Smooth muscle cell (in vitro differentiated cells): ENCODE results near the gene NCBP2L. TPM values are rescaled to one million over a fixed set of nuclear protein-coding genes. Genes with fewer than 3 reads are reported as not detected.

ENCODE experiments used
- DNase-seq: peaks from one replicate; lab custom pipeline; 2025; ENCODE audit not compliant: unreplicated experiment; lab: John Stamatoyannopoulos, UW
- H2AFZ ChIP-seq: fragments of 200-600 bp; sonication (generic); 2 replicates; pipeline ENCODE4 v1.6.0; 2016; ENCODE audit warnings: antibody characterized with exemption, low read depth, mild to moderate bottlenecking
- H3F3A ChIP-seq: fragments of 200-600 bp; sonication (generic); 2 replicates; pipeline ENCODE4 v1.6.0; 2017; ENCODE audit warnings: antibody characterized with exemption, low read depth
- H3K27ac ChIP-seq: fragments of 200-600 bp; sonication (generic); 2 replicates; pipeline ENCODE4 v1.5.1; 2016; ENCODE audit warnings: low read depth, mild to moderate bottlenecking
- H3K27me3 ChIP-seq: fragments of 200-600 bp; sonication (generic); 2 replicates; pipeline ENCODE4 v1.6.1; 2016; ENCODE audit warnings: low read depth, mild to moderate bottlenecking
- H3K36me3 ChIP-seq: fragments of 200-600 bp; sonication (generic); 2 replicates; pipeline ENCODE4 v1.5.1; 2016; ENCODE audit warnings: low read depth
- H3K4me1 ChIP-seq: fragments of 200-600 bp; sonication (generic); 2 replicates; pipeline ENCODE4 v1.5.1; 2016; ENCODE audit warnings: low read depth
- H3K4me2 ChIP-seq: fragments of 200-600 bp; sonication (generic); 2 replicates; pipeline ENCODE4 v1.6.0; 2016; ENCODE audit warnings: mild to moderate bottlenecking
- H3K4me3 ChIP-seq: fragments of 200-600 bp; sonication (generic); 2 replicates; pipeline ENCODE4 v1.5.1; 2016; ENCODE audit warnings: mild to moderate bottlenecking
- H3K79me2 ChIP-seq: fragments of 200-600 bp; sonication (generic); 2 replicates; pipeline ENCODE4 v1.6.0; 2016; ENCODE audit warnings: low read depth, mild to moderate bottlenecking
- H3K9ac ChIP-seq: fragments of 200-600 bp; sonication (generic); 2 replicates; pipeline ENCODE4 v1.6.0; 2016; ENCODE audit warnings: low read depth
- H3K9me3 ChIP-seq: fragments of 200-600 bp; sonication (generic); replicated peaks from 2 replicates; pipeline ENCODE4 v1.5.1; 2016; ENCODE audit warnings: low read depth
- H4K20me1 ChIP-seq: fragments of 200-600 bp; sonication (generic); 2 replicates; pipeline ENCODE4 v1.6.0; 2016; ENCODE audit warnings: low read depth
- CTCF ChIP-seq: fragments of 200-600 bp; sonication (generic); IDR thresholded peaks from 2 replicates; pipeline ENCODE4 v1.5.1; 2017; ENCODE audit warnings: borderline replicate concordance, mild to moderate bottlenecking, antibody characterized with exemption; ENCODE audit not compliant: insufficient read depth, poor library complexity, severe bottlenecking
- WGBS: methylation state at CpG from one replicate; pipeline ENCODE4 v1.1.7; 2016; ENCODE audit warnings: low lambda C conversion rate; 5-methylcytosine and 5-hydroxymethylcytosine counted together
- polyA plus RNA-seq: library from polyadenylated mRNA; unstranded; fragments of >200 nt; fragmentation: Nextera tagmentation; extraction: Ambion mirVana; gene quantifications from 2 replicates; pipeline ENCODE4 v1.2.1, GENCODE V29; 2016
- total RNA-seq: library from RNA; depleted of rRNA; stranded (reverse); fragments of >200 nt; gene quantifications from 2 replicates; pipeline ENCODE4 v1.2.3, GENCODE V29; 2014

The NCBP2L gene
- total and polyA plus RNA-seq, 2 experiments from 2014 or later = not detected

- no peak for TF ChIP-seq CTCF
- Histone ChIP-seq H3K9ac (no peak overlapping the region), H3K36me3 (no peaks in the 10 kb centered on the region), H2AFZ (no peak overlapping the region), H4K20me1 (no peaks in the 10 kb centered on the region), H3K27ac (no peak overlapping the region), H3K4me1 (peaks cover 23% of the 10 kb centered on the region), H3F3A (no peaks in the 10 kb centered on the region), H3K79me2 (no peaks in the 10 kb centered on the region), H3K9me3 (no peaks in the 10 kb centered on the region), H3K4me2 (no peak overlapping the region), H3K27me3 (no peaks in the 10 kb centered on the region), H3K4me3 (no peak overlapping the region)
- DNase-seq = no peak
- 94% methylated on average over 7 of the region's 7 CpGs for WGBS
These were observed 33.5 kb upstream of the NCBP2L start for GRCh38 chrX:107743995-107744394.

DNA sequence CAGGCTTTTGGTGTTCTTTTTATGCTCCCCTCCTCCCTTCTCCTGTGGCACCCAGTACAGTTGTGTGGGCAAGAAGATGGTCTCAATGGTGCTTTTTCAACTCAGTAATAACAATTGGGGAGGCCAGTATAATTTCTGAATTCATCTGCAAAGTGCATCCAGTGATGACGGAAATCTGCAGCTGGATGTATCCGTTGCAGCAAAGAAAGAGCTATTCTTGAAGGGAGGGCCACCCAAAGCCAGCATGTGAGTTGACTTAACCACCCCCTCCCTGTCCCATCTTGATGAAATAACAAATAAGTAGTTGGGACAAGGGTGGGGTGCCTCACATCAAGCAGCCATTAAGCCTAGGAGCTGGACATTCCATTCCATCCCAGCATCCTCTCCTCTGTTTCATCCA is 32.7 kb upstream of the NCBP2L start:
- H3K4me2 ChIP-seq = no peak overlapping the region
- H3F3A ChIP-seq = no peaks in the 10 kb centered on the region
- peaks cover 23% of the 10 kb centered on the region for H3K4me1 ChIP-seq

DNA sequence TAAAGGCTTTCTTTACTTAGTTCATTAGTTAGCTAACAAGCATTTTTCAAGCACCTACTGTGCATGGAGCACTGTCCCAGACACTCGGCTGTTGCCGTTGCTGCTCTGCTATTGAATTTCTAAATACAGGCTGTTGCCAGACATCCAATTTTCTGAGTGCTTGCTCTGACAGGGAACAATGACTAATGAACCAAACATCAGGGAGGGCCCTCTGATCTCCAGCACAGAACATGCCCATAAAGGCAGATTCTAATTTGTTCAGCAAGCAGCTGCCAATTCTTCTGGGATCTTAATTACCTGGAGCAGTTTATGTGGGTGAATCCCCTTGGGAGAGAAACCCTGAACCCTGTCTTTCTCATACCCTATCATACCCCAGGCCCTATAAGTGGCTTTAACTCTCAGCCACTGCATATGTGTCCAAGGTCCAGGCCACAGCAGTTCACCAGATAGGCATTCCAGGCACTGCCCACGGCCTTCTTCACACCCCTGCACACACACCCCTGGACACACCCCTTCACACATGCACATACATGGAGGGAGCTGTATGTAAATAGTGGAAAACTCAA is 29.9 kb upstream of the NCBP2L start:
- H3K9ac ChIP-seq = no peak overlapping the region
- WGBS = 4% methylated on average over 3 of the region's 3 CpGs
- TF ChIP-seq CTCF = no peak

More for the DNA sequence above, 32.7 kb upstream of the NCBP2L start:
- H3K9ac ChIP-seq = no peak overlapping the region
- H3K9me3 ChIP-seq = no peaks in the 10 kb centered on the region
- H3K27ac ChIP-seq = no peak overlapping the region
- 100% methylated on average over 2 of the region's 2 CpGs for WGBS
- no peaks in the 10 kb centered on the region for H3K27me3 ChIP-seq
- no peaks in the 10 kb centered on the region for H4K20me1 ChIP-seq
- no peak overlapping the region for H2AFZ ChIP-seq
- H3K4me3 ChIP-seq = no peak overlapping the region
- H3K36me3 ChIP-seq = no peaks in the 10 kb centered on the region
- DNase-seq = no peak
- no peaks in the 10 kb centered on the region for H3K79me2 ChIP-seq
- TF ChIP-seq CTCF = no peak

GRCh38 chrX:107748506-107748905 is 29.0 kb upstream of the NCBP2L start:
- no peak overlapping the region for H2AFZ ChIP-seq
- H3K36me3 ChIP-seq = no peaks in the 10 kb centered on the region
- H3K9ac ChIP-seq = no peak overlapping the region
- TF ChIP-seq CTCF = no peak
- H3K9me3 ChIP-seq = no peaks in the 10 kb centered on the region
- H3F3A ChIP-seq = no peaks in the 10 kb centered on the region
- peaks cover 17% of the 10 kb centered on the region for H3K4me1 ChIP-seq
- H3K27me3 ChIP-seq = no peaks in the 10 kb centered on the region
- peak overlapping the region; percentile 53 for H3K4me2 ChIP-seq
- DNase-seq = no peak
- 69% methylated on average over 6 of the region's 6 CpGs for WGBS
- H3K79me2 ChIP-seq = no peaks in the 10 kb centered on the region
- no peak overlapping the region for H3K27ac ChIP-seq
- H3K4me3 ChIP-seq = no peak overlapping the region
- no peaks in the 10 kb centered on the region for H4K20me1 ChIP-seq

More for the DNA sequence above, 29.9 kb upstream of the NCBP2L start:
- Histone ChIP-seq H3F3A (no peaks in the 10 kb centered on the region), H3K36me3 (no peaks in the 10 kb centered on the region), H3K27me3 (no peaks in the 10 kb centered on the region), H3K4me1 (peaks cover 18% of the 10 kb centered on the region), H2AFZ (no peak overlapping the region), H3K9me3 (no peaks in the 10 kb centered on the region), H3K4me2 (peak overlapping the region; percentile 53), H3K27ac (peak overlapping the region; percentile 68), H4K20me1 (no peaks in the 10 kb centered on the region), H3K4me3 (no peak overlapping the region), H3K79me2 (no peaks in the 10 kb centered on the region)
- peak; percentile 16 for DNase-seq
